ENCODE results near the gene POTEF. TPM values are rescaled to one million over a fixed set of nuclear protein-coding genes. Genes with fewer than 3 reads are reported as not detected.
"Not testable (repeated sequence)": the region's sequence is repeated elsewhere in the genome, so short reads cannot be mapped to it uniquely, and the experiment has no call there.

Gene POTEF
- 0.48 TPM for total RNA-seq (ENCODE audit: insufficient read depth, low replicate concordance)

GRCh38 chr2:130129120-130129829 is at the start of gene POTEF:
TSS of gene POTEF (minus strand) at chr2:130129222. CDS start at chr2:130120515, 8,707 bp downstream.
- not testable (repeated sequence) for DNase-seq (ENCODE audit: low spot score)

DNA sequence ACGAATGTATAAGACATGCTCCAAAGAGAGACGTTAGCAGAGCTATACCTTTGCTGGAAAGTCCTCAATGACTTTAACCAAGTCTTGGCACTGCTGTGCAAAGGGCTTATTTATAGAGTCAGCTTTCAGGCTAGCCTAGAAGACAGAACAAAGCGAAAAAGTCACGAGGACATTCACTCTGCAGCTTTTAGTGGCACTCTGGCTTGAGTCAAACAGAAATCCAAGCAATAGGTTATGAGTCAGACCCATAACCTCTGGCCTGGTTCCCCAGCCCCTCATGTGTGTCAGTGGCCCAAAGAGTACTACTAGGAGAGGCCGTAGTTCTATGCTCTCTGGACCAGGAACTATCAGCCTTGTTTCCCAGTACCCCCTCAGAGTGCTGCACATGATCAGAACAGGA is 45.8 kb upstream of the POTEF start:
- DNase-seq (ENCODE audit: low spot score) = not testable (repeated sequence)

DNA sequence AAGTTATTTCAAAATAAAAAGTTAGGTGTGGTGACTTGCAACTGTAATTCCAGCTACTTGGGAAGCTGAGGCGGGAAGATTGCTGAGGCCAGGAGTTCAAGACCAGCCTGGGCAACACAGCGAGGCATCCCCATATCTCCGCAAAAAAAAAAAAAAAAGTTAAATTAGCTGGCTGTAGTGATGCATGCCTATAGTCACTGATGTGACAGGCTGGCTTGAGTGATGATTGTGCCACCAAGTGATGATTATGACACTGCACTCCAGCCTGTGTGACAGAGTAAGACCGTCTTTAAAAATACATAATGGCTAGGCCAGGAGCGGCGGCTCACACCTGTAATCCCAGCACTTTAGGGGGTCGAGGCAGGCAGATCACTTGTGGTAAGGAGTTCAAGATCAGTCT is 40.9 kb upstream of the POTEF start:
- no peak for DNase-seq (ENCODE audit: low spot score)

GRCh38 chr2:130169163-130169562 is 40.1 kb upstream of the POTEF start:
- DNase-seq (ENCODE audit: low spot score) = not testable (repeated sequence)

GRCh38 chr2:130166611-130167010 is 37.6 kb upstream of the POTEF start:
- DNase-seq (ENCODE audit: low spot score) = not testable (repeated sequence)

- DNase-seq (ENCODE audit: low spot score) = no peak
Measured at GRCh38 chr2:130165293-130166016, 36.4 kb upstream of the POTEF start.

DNA sequence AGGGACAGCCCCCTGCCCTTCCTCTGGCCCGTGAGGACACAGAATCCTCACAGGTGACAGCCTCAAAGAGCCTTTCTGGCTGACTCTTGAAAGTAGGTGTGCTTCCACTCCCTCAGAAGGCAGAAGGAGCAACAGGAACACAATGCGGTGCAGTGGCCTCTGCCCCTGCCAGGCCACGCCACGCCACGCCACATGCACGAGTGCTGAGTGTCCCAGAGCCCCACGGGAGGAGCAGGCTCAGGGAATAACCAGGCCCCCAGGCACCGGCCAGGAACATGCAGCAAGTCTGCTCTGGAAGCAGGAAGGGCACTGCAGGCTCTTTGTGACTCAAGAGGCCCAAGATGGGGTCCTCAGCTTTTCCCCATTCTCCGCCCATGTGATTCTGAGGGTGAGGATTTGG is 33.9 kb upstream of the POTEF start:
- DNase-seq (ENCODE audit: low spot score) = no peak

DNA sequence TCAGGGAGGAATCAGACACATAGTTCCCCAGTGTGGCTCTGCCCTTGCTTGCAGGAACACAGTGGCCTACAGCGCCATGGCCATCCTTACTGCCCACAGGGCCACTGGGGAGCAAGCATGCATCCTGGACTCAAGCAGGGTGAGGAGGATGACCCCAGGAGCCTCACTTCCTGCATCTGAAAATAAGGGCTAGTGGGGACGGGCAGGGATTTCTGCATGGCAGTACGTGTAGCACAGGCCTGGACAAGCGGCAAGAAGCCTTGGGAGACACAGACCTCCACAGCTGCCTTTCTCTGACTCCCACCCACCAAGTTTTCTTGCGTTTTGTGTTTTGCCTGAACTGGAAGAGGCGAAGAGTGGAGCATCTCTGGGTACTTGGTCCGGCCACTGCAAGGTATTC is 33.5 kb upstream of the POTEF start:
- not testable (repeated sequence) for DNase-seq (ENCODE audit: low spot score)

DNA sequence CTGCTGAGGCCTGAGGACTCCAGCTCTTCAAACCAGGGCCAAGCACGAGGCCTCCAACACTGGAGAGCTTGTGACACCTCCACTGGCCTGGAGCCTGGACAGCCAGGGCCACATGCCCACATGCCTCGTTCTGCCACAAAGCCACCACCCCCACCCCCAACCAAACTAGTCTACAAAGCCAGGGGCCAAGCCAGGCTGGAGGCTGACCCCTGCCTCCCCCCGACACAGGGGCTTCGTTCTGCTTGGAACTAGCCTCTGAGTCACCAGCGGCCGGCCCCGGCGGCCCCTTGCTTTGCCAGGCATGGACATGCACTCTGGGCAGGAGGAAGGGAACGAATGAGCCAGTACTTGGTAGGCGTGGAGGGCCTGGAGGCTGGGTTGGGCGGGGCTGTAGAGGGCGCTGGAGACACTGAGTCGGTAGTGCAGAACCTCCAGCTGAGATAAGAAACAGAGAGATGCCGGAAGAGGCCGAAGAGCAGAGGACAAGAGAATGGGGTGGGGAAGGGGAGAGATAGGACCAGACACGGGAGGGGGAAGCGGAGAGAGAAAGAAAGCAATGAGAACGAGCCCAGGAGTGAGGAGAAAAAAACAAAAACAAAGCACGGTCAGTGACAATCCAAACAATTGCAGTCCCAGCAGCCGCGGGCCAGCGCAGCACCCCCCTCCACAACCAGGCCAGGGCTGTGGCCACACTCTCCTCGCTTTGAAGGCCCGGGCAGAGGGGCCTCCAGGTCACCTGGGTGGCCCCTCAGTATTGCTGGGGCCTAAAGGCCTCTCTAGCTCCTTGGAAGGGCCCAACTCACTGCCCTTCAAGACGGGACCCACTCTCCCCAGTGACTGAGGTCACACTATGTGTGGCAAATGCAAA is 32.0 kb upstream of the POTEF start:
- not testable (repeated sequence) for DNase-seq (ENCODE audit: low spot score)

DNA sequence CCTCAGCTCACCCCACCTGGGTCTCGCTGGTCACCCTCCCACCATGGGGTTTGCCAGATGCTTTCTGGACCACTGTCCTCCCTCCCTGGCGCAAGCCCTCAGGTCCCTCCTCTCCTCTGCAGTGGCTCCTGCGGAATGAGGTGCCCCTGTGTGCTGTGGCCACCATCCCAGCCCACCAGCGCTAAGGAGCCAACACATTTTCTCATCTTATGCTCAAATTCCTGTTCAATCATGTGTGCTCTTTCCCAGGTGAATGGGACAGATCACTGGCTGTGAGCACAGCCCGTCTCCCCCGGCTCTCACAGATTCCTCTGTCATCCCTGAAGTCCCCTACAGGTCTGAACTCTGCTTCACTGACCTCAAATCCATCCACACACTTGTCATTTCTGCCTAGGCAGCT is 31.1 kb upstream of the POTEF start:
- no peak for DNase-seq (ENCODE audit: low spot score)

GRCh38 chr2:130159376-130159775 is 30.4 kb upstream of the POTEF start:
- DNase-seq (ENCODE audit: low spot score) = not testable (repeated sequence)

DNA sequence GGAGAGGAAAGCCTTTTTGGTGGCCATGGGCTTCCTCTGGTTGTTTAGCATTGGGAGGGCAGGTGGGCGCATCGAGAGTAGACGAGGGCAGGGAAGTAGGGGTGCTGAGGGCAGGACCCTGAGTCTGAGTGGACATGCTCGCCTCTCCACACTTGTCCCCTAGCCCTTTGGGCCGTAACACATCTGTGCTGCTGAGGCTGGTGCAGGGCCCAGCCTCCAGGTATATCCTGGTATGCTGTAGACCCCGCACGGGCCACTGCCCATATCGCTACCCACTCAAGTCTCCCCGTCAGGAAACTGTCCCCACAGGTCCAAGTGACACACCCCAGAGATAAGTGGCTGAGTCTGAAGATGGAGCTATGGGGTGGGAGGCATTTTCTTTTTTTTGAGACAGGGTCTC is 29.6 kb upstream of the POTEF start:
- DNase-seq (ENCODE audit: low spot score) = no peak

DNA sequence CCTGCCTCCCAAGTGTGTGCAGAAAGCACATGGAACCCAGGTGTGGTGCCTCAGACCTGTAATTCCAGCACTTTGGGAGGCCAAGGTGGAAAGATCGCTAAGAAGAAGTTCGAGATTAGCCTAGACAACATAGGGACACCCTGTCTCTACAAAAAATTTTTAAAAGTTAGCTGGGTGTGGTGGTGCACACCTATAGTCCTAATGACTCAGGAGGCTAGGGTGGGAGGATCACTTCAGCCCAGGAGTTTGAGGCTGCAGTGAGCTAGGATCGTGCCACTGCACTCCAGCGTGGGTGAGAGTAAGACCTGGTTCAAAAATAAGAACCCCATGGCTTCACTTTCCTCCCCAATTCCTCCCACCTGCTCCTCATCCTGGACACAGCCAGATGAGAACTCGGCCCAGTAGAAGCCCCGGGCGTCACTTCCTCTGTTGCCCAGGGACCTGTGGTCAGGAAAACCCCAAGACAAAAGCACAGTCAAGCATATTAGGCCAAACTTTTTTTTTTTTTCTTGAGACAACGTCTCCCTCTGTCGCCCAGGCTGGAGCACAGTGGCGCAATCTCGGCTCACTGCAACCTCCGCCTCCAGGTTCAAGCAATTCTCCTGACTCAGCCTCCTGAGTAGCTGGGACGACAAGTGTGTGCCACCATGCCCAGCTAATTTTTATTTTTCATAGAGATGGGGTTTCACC is 28.9 kb upstream of the POTEF start:
- not testable (repeated sequence) for DNase-seq (ENCODE audit: low spot score)

DNA sequence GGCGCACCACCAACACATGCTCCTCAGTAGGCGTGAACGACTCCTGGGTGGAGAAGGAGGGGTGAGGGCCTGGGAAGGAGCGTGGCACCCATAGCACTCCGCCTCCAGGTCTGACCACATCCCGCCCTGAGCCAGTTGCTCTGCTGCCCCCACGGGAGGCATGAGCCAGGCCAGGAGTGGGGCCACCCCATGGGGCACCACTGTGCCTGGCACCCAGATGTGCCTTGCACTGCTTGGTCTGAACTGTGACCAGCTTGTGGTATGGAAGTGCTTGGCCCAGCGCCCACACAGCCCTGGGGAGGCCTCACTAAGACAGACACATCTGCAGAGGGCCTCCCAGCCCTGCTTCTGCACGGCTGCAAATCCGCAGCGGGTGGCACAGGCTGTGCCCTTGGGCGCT is 28.3 kb upstream of the POTEF start:
- DNase-seq (ENCODE audit: low spot score) = not testable (repeated sequence)

- DNase-seq (ENCODE audit: low spot score) = no peak
Measured at GRCh38 chr2:130156624-130157004, 27.6 kb upstream of the POTEF start.

- DNase-seq (ENCODE audit: low spot score) = not testable (repeated sequence)
Measured at GRCh38 chr2:130155956-130156623, 27.1 kb upstream of the POTEF start.

GRCh38 chr2:130154773-130155765 is 26.0 kb upstream of the POTEF start:
- DNase-seq (ENCODE audit: low spot score) = no peak

DNA sequence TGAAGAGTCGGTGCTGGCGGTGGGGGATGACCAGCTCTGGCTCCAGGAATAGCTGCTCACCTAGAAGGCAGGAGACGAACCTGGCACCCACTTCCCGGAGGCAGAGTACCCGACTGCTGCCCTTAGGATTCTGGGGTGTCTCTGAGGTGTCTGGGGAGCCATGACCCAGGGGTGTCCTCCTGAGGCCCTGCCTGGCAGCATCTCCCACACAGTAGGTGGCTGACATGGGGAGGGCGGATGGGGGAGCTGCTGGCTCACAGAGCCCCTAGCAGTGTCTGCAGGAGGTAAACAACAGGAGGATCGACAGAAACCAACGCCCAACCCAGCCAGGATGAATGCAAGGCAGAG is 25.4 kb upstream of the POTEF start:
- not testable (repeated sequence) for DNase-seq (ENCODE audit: low spot score)

GRCh38 chr2:130153721-130154422 is 24.9 kb upstream of the POTEF start:
- DNase-seq (ENCODE audit: low spot score) = not testable (repeated sequence)

Data from umbilical cord (tissue), 2 donors.